Loucy (cell line): ENCODE measurements around the gene SRM.
"Not testable (repeated sequence)": the region's sequence is repeated elsewhere in the genome, so short reads cannot be mapped to it uniquely, and the experiment has no call there.

Experiments used
- H2AFZ ChIP-seq: fragments of 200-600 bp; sonication (generic); 2 replicates; pipeline ENCODE4 v1.6.0; 2016; ENCODE audit warnings: antibody characterized with exemption, mild to moderate bottlenecking, low read length, moderate library complexity
- H3F3A ChIP-seq: fragments of 200-600 bp; 2 replicates; pipeline ENCODE4 v1.6.0; 2016; ENCODE audit warnings: antibody characterized with exemption, low read depth, mild to moderate bottlenecking
- H3K27me3 ChIP-seq: fragments of 200-600 bp; sonication (generic); 2 replicates; pipeline ENCODE4 v1.6.1; 2014; ENCODE audit warnings: low read length, mild to moderate bottlenecking; ENCODE audit not compliant: insufficient read depth, poor library complexity, severe bottlenecking
- H3K36me3 ChIP-seq: fragments of 200-600 bp; sonication (generic); 2 replicates; pipeline ENCODE4 v1.6.1; 2016; ENCODE audit warnings: low read length; ENCODE audit not compliant: insufficient read depth
- H3K4me1 ChIP-seq: fragments of 200-600 bp; sonication (generic); 2 replicates; pipeline ENCODE4 v1.5.1; 2014; ENCODE audit warnings: low read length, mild to moderate bottlenecking; ENCODE audit not compliant: insufficient read depth, poor library complexity, severe bottlenecking
- H3K4me2 ChIP-seq: fragments of 200-600 bp; sonication (generic); 2 replicates; pipeline ENCODE4 v1.6.0; 2014; ENCODE audit warnings: antibody characterized with exemption, low read length, low read depth, mild to moderate bottlenecking; ENCODE audit not compliant: poor library complexity, severe bottlenecking
- H3K4me3 ChIP-seq: fragments of 200-600 bp; sonication (generic); 2 replicates; pipeline ENCODE4 v1.5.1; 2014; ENCODE audit warnings: low read length, mild to moderate bottlenecking, mixed read lengths; ENCODE audit not compliant: poor library complexity, severe bottlenecking
- H3K79me2 ChIP-seq: fragments of 200-600 bp; sonication (generic); 2 replicates; pipeline ENCODE4 v1.6.1; 2014; ENCODE audit warnings: low read length; ENCODE audit not compliant: insufficient read depth
- H3K9ac ChIP-seq: fragments of 200-600 bp; sonication (generic); 2 replicates; pipeline ENCODE4 v1.6.0; 2014; ENCODE audit warnings: mild to moderate bottlenecking, low read depth, low read length, moderate library complexity; ENCODE audit not compliant: poor library complexity, severe bottlenecking
- H3K9me2 ChIP-seq: fragments of 200-600 bp; sonication (generic); replicated peaks from 2 replicates; pipeline ENCODE4 v1.6.1; 2016; ENCODE audit warnings: low read depth, low read length, mixed read lengths
- H3K9me3 ChIP-seq: fragments of 200-600 bp; sonication (generic); 2 replicates; pipeline ENCODE4 v1.6.1; 2014; ENCODE audit warnings: mild to moderate bottlenecking, antibody characterized with exemption, low read length, low read depth; ENCODE audit not compliant: insufficient read depth
- H4K20me1 ChIP-seq: fragments of 200-600 bp; sonication (generic); 2 replicates; pipeline ENCODE4 v1.6.0; 2014; ENCODE audit warnings: antibody characterized with exemption, low read length, mild to moderate bottlenecking; ENCODE audit not compliant: insufficient read depth, poor library complexity, severe bottlenecking
- EZH2phosphoT487 ChIP-seq: fragments of 200-600 bp; IDR thresholded peaks from 2 replicates; pipeline ENCODE4 v1.6.1; 2018; ENCODE audit warnings: antibody characterized with exemption, mild to moderate bottlenecking, moderate library complexity, borderline replicate concordance
- TF ChIP-seq, protein P1 (sequence below): fragments of 200-600 bp; sonication (generic); conservative IDR thresholded peaks from 2 replicates; pipeline ENCODE4 v1.5.1; 2014; ENCODE audit warnings: mild to moderate bottlenecking, antibody characterized with exemption, low read length

Gene SRM

DNA sequence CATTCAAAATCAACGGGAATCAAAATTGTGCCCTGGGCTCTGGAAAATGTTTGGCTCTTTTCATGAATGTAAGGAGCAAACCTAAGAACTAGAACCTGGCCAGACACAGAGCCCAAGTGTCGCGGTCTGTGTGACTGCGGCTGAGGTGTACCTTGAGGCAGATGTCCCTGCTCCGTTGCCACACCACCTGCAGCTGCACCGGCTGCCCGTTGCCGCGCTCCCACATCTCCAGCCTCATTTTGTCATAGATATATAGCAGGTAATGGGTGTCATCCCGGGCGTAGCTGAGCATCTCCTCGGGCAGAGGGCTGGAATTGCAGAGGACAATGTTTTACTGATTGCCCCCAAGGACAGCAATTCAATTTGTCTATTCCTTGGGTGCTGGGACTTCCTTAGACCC, 21.1 kb upstream of the SRM start:
- no peak overlapping the region for H3K9ac ChIP-seq
- no peaks in the 10 kb centered on the region for H3K4me1 ChIP-seq
- no peaks in the 10 kb centered on the region for H3F3A ChIP-seq
- H3K36me3 ChIP-seq: peaks cover 56% of the 10 kb centered on the region; the same call in 1 of the 2 replicates
- H2AFZ ChIP-seq: no peak overlapping the region
- no peak overlapping the region for H3K4me2 ChIP-seq
- TF ChIP-seq, protein P1, sequence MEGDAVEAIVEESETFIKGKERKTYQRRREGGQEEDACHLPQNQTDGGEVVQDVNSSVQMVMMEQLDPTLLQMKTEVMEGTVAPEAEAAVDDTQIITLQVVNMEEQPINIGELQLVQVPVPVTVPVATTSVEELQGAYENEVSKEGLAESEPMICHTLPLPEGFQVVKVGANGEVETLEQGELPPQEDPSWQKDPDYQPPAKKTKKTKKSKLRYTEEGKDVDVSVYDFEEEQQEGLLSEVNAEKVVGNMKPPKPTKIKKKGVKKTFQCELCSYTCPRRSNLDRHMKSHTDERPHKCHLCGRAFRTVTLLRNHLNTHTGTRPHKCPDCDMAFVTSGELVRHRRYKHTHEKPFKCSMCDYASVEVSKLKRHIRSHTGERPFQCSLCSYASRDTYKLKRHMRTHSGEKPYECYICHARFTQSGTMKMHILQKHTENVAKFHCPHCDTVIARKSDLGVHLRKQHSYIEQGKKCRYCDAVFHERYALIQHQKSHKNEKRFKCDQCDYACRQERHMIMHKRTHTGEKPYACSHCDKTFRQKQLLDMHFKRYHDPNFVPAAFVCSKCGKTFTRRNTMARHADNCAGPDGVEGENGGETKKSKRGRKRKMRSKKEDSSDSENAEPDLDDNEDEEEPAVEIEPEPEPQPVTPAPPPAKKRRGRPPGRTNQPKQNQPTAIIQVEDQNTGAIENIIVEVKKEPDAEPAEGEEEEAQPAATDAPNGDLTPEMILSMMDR: no peak
- TF ChIP-seq EZH2phosphoT487: no peak
- no peaks in the 10 kb centered on the region for H3K27me3 ChIP-seq
- no peaks in the 10 kb centered on the region for H3K9me3 ChIP-seq
- no peaks in the 10 kb centered on the region for H3K79me2 ChIP-seq
- H4K20me1 ChIP-seq: no peaks in the 10 kb centered on the region
- H3K9me2 ChIP-seq: no peaks in the 10 kb centered on the region
- no peak overlapping the region for H3K4me3 ChIP-seq

DNA sequence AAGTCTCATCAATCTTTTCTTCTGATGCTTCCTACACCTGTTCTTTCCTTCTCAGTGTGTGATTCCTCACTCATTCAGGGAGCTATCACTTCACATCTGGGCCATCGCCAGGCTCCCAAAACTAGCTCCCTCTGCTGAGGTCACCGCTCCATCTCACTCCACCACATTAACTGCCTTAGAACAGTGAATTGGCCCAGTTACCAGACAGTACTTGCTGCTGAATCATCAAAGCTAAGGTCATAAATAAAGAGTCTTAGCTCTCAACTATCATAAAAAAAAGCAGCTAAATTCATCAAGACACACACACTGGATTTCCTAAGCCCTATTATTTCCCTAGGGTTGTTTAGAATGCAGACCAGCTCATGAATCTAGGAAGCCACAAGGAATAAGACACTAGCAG, 18.8 kb upstream of the SRM start:
- Histone ChIP-seq H3F3A (no peaks in the 10 kb centered on the region), H3K27me3 (no peaks in the 10 kb centered on the region), H2AFZ (no peak overlapping the region), H3K36me3 (peaks cover 73% of the 10 kb centered on the region; the same call in 1 of the 2 replicates), H3K9me3 (no peaks in the 10 kb centered on the region), H3K9ac (no peak overlapping the region), H3K4me2 (no peak overlapping the region), H3K79me2 (no peaks in the 10 kb centered on the region), H4K20me1 (no peaks in the 10 kb centered on the region), H3K4me3 (no peak overlapping the region), H3K9me2 (no peaks in the 10 kb centered on the region), H3K4me1 (no peaks in the 10 kb centered on the region)
- TF ChIP-seq, protein P1: no peak
- TF ChIP-seq EZH2phosphoT487: no peak

DNA sequence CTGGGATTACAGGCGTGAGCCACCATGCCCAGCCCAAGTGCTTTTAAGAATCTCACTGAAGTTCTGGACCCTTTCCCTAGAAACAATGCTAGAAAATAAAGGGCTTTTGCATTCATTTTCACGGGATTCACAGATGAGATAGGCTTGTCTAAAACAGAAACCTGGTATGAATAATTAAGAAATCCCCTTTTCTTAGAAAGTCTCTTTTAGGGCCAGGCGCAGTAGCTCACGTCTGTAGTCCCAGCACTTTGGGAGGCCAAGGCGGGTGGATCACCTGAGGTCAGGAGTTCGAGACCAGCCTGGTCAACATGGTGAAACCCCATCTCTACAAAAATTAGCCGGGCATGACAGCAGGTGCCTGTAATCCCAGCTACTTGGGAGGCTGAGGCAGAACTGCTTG, 13.6 kb upstream of the SRM start:
- H2AFZ ChIP-seq, H3K9me3 ChIP-seq, H3K9ac ChIP-seq, H4K20me1 ChIP-seq, H3K9me2 ChIP-seq, H3K79me2 ChIP-seq, H3K27me3 ChIP-seq, H3K4me3 ChIP-seq, H3K4me2 ChIP-seq, H3F3A ChIP-seq: not testable (repeated sequence)
- Histone ChIP-seq H3K4me1 (peaks cover 16% of the 10 kb centered on the region), H3K36me3 (peaks cover 80% of the 10 kb centered on the region; the same call in 1 of the 2 replicates)

DNA sequence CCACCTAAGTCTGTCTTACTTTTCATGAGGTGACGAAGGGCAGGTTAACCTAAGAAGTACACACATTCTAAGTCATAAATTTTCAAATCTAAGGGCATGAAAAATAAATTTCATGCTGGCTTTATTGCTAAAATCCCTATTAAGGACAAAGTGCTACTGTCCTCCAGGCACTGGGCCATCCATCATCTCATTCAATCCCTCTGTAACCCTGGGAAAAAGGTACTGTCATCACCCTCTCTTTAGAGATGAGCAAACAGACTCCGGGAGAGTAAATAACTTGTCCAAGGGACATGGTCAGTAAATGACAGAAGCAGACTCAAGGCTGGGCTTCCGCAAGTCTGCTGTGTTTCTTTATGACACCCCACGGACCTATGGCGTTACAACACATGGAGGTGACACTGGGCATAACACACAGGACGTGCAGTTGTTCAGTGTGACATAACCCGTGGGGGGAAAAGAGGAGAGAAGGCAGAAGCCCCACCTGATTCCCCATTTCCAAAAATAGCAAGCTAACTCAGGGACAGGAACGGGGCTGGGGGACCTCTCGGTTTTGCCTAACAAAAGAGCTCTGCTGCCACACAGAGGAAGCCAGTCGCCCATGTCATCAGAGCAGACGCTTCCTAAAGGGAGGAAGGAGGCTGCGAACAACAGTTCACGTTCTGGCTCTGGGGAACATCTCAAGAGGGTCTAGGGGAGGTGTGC, 12.5 kb upstream of the SRM start:
- Histone ChIP-seq H3K9me3 (no peaks in the 10 kb centered on the region), H3F3A (0 out of 2 replicates have a peak, but pooled peaks cover 2% of the 10 kb centered on the region), H3K4me3 (no peak overlapping the region), H4K20me1 (no peaks in the 10 kb centered on the region), H3K4me2 (no peak overlapping the region), H3K9ac (no peak overlapping the region), H2AFZ (no peak overlapping the region), H3K27me3 (no peaks in the 10 kb centered on the region), H3K79me2 (no peaks in the 10 kb centered on the region), H3K36me3 (peaks cover 83% of the 10 kb centered on the region; the same call in 1 of the 2 replicates), H3K4me1 (peaks cover 20% of the 10 kb centered on the region), H3K9me2 (no peaks in the 10 kb centered on the region)
- no peak for TF ChIP-seq EZH2phosphoT487
- TF ChIP-seq, protein P1: no peak
